SK-N-SH (cell line): ENCODE data around the gene ZNF335. TPM values are rescaled to one million over a fixed set of nuclear protein-coding genes. Genes with fewer than 3 reads are reported as not detected.
"Not testable (repeated sequence)": the region's sequence is repeated elsewhere in the genome, so short reads cannot be mapped to it uniquely, and the experiment has no call there.

Source experiments
- CTCF ChIA-PET: fragments of 300-600, 350-600 bp; formaldehyde crosslinking; extraction: SDS; loops from one replicate; lab custom pipeline; 2021; lab: Yijun Ruan, JAX
- POLR2A ChIA-PET: fragments of 350-600 bp; sonication (Branson Sonifier 250); formaldehyde crosslinking; extraction: SDS; loops from one replicate; lab custom pipeline; 2020; ENCODE audit warnings: antibody characterized with exemption, inconsistent platforms; lab: Yijun Ruan, JAX
- DNase-seq: peaks from one replicate; pipeline ENCODE4 v3.0.0; 2012
- H2AFZ ChIP-seq: fragments of 200-600 bp; sonication (generic); 2 replicates; pipeline ENCODE4 v1.8.1; 2016; ENCODE audit warnings: antibody characterized with exemption, mild to moderate bottlenecking, low read depth
- H3F3A ChIP-seq: fragments of 200-600 bp; sonication (generic); replicated peaks from 2 replicates; pipeline ENCODE3; 2016; ENCODE audit warnings: antibody characterized with exemption, mild to moderate bottlenecking; ENCODE audit not compliant: insufficient read depth
- H3K27ac ChIP-seq, 2 experiments: fragments of 200-500 bp in 1 of 2; fragments of 200-600 bp in 1 of 2; sonication (Bioruptor generic) in 1 of 2; sonication (generic), shearing (Covaris generic) in 1 of 2; 2 replicates each; pipeline versions ENCODE4 v1.5.1 to v1.6.1; 2014 to 2016; ENCODE audit warnings: low read depth in 2 of 2, inconsistent platforms in 1 of 2, low read length in 1 of 2, mild to moderate bottlenecking in 1 of 2, mixed read lengths in 1 of 2
- H3K27me3 ChIP-seq: fragments of 200-600 bp; sonication (generic), shearing (Covaris generic); 2 replicates; pipeline ENCODE4 v1.6.1; 2016; ENCODE audit warnings: mixed run types; ENCODE audit not compliant: insufficient read depth
- H3K36me3 ChIP-seq, 2 experiments: fragments of 200-500 bp in 1 of 2; fragments of 200-600 bp in 1 of 2; sonication (Bioruptor generic) in 1 of 2; sonication (generic) in 1 of 2; replicated peaks in 1 of 2; 2 replicates each; pipeline versions ENCODE3 to v1.5.1; 2014 to 2016; ENCODE audit warnings: low read length in 1 of 2, mild to moderate bottlenecking in 1 of 2; ENCODE audit not compliant: insufficient read depth in 2 of 2, control insufficient read depth in 1 of 2
- H3K4me1 ChIP-seq, 2 experiments: fragments of 200-500 bp in 1 of 2; fragments of 200-600 bp in 1 of 2; sonication (Bioruptor generic) in 1 of 2; sonication (generic), shearing (Covaris generic) in 1 of 2; 2 replicates each; pipeline versions ENCODE4 v1.5.1 to v1.6.1; 2014 to 2016; ENCODE audit warnings: low read depth in 1 of 2, low read length in 1 of 2, mixed run types in 1 of 2; ENCODE audit not compliant: insufficient read depth in 2 of 2, control insufficient read depth in 1 of 2
- H3K4me2 ChIP-seq: fragments of 200-600 bp; sonication (generic), shearing (Covaris generic); 2 replicates; pipeline ENCODE4 v1.6.1; 2017; ENCODE audit warnings: mixed run types
- H3K4me3 ChIP-seq, 2 experiments: fragments of 200-500 bp in 1 of 2; fragments of 200-600 bp in 1 of 2; sonication (Bioruptor generic) in 1 of 2; sonication (generic), shearing (Covaris generic) in 1 of 2; 2 replicates each; pipeline versions ENCODE4 v1.5.1 to v1.8.1; 2014 to 2016; ENCODE audit warnings: low read depth in 2 of 2, inconsistent platforms in 1 of 2, low read length in 1 of 2, mild to moderate bottlenecking in 1 of 2, mixed read lengths in 1 of 2, moderate library complexity in 1 of 2
- H3K79me2 ChIP-seq: fragments of 200-600 bp; sonication (generic); 2 replicates; pipeline ENCODE4 v1.8.1; 2017; ENCODE audit warnings: mild to moderate bottlenecking; ENCODE audit not compliant: insufficient read depth
- H3K9ac ChIP-seq: fragments of 200-600 bp; sonication (generic); 2 replicates; pipeline ENCODE4 v1.6.1; 2017; ENCODE audit warnings: mixed run types
- H3K9me2 ChIP-seq: fragments of 200-600 bp; sonication (generic); 2 replicates; pipeline ENCODE4 v1.6.1; 2017; ENCODE audit warnings: mixed run types
- H3K9me3 ChIP-seq: fragments of 200-600 bp; sonication (generic); 2 replicates; pipeline ENCODE4 v1.6.1; 2017; ENCODE audit warnings: mixed run types, mild to moderate bottlenecking, moderate library complexity
- H4K20me1 ChIP-seq: fragments of 200-600 bp; sonication (generic); 2 replicates; pipeline ENCODE4 v1.6.1; 2017; ENCODE audit warnings: mild to moderate bottlenecking, mixed run types; ENCODE audit not compliant: insufficient read depth
- CTCF ChIP-seq: fragments of 200-600 bp; sonication (generic); IDR thresholded peaks from 2 replicates; pipeline ENCODE4 v1.6.1; 2017; ENCODE audit warnings: antibody characterized with exemption, mild to moderate bottlenecking, moderate library complexity
- EP300 ChIP-seq, 2 experiments: IDR thresholded peaks; 2 replicates each; pipeline versions ENCODE4 v1.4.0 to v1.6.1; 2012; ENCODE audit warnings: borderline replicate concordance in 1 of 2, low read depth in 1 of 2, low read length in 1 of 2
- EZH2phosphoT487 ChIP-seq: fragments of 200-600 bp; sonication (generic); IDR thresholded peaks from 2 replicates; pipeline ENCODE4 v1.6.1; 2017; ENCODE audit warnings: low read depth, mixed run types, mild to moderate bottlenecking, antibody characterized with exemption, moderate library complexity, borderline replicate concordance
- FOXJ3 ChIP-seq: sonication (generic); formaldehyde crosslinking; IDR thresholded peaks from 2 replicates; pipeline ENCODE4 v1.5.1; 2020; ENCODE audit warnings: mild to moderate bottlenecking, missing genetic modification reagents
- IRF3 ChIP-seq: fragments of 150-350 bp; IDR thresholded peaks from 2 replicates; pipeline ENCODE4 v1.6.1; 2016; ENCODE audit warnings: mild to moderate bottlenecking, low read depth, low read length
- MEF2A ChIP-seq: IDR thresholded peaks from 2 replicates; pipeline ENCODE4 v1.4.0; 2012; ENCODE audit warnings: low read depth, borderline replicate concordance
- MXI1 ChIP-seq: IDR thresholded peaks from 2 replicates; pipeline ENCODE4 v1.6.1; 2012; ENCODE audit warnings: mild to moderate bottlenecking, low read depth, low read length, improper control_type of control experiment
- NRF1 ChIP-seq: IDR thresholded peaks from 2 replicates; pipeline ENCODE4 v1.6.1; 2012; ENCODE audit warnings: low read depth, mild to moderate bottlenecking, low read length
- POLR2AphosphoS5 ChIP-seq: IDR thresholded peaks from 2 replicates; pipeline ENCODE4 v1.6.1; 2012; ENCODE audit warnings: low read depth, low read length
- SMC3 ChIP-seq: IDR thresholded peaks from 2 replicates; pipeline ENCODE4 v1.6.1; 2012; ENCODE audit warnings: low read depth, low read length, improper control_type of control experiment
- TAF1 ChIP-seq: IDR thresholded peaks from 2 replicates; pipeline ENCODE4 v1.6.1; 2012; ENCODE audit warnings: low read depth, mild to moderate bottlenecking, low read length, moderate library complexity, borderline replicate concordance
- YY1 ChIP-seq: IDR thresholded peaks from 2 replicates; pipeline ENCODE4 v1.4.0; 2012; ENCODE audit warnings: low read depth, mild to moderate bottlenecking
- ZBTB33 ChIP-seq: IDR thresholded peaks from 2 replicates; pipeline ENCODE4 v1.4.0; 2012; ENCODE audit warnings: low read depth, borderline replicate concordance
- WGBS: methylation state at CpG from one replicate; pipeline ENCODE4 v1.1.6; 2017; ENCODE audit warnings: low lambda C conversion rate; 5-methylcytosine and 5-hydroxymethylcytosine counted together
- polyA plus RNA-seq, 3 experiments: library from polyadenylated mRNA; depleted of rRNA; stranded (reverse); fragments of >200 nt; gene quantifications; 2 replicates each; pipeline ENCODE4 v1.2.3, GENCODE V29; 2012

ZNF335 gene
- polyA plus RNA-seq, 1 of the 3 experiments (the other 2 are of a cell fraction), result 11.7 TPM

- TF ChIP-seq EP300 (IDR thresholded peaks at IDR 0.05; ENCODE audit: borderline replicate concordance in 1 of 2, low read depth in 1 of 2, low read length in 1 of 2) (no peak), IRF3 (no peak), CTCF (peak; percentile 37), SMC3 (peak; percentile 33; the same call in 1 of the 2 replicates)
Observed at GRCh38 chr20:45933266-45934045, 38.5 kb downstream of the ZNF335 start (continued).

- peaks cover 48% of the 10 kb centered on the region for H3K79me2 ChIP-seq
- POLR2A ChIA-PET, result interaction anchor here (3.2 kb wide), 1 partner anchor 12 kb away, joined by 19 read pairs; no protein-coding TSS in a partner anchor
- H3K4me2 ChIP-seq, H3K9me2 ChIP-seq, DNase-seq, H2AFZ ChIP-seq, H3K9me3 ChIP-seq, CTCF ChIA-PET, H3K9ac ChIP-seq, H3K27ac ChIP-seq, H3K4me3 ChIP-seq, H3K27me3 ChIP-seq: not testable (repeated sequence)
- peaks cover 16% of the 10 kb centered on the region for H3F3A ChIP-seq
- peaks cover 10 to 11% of the 10 kb centered on the region in 2 experiments; a peak in 3 of 4 replicates for H3K4me1 ChIP-seq
- H3K36me3 ChIP-seq, result peaks cover 0 to 11% of the 10 kb centered on the region in 2 experiments
- whole genome bisulfite sequencing, result 96% methylated on average over 17 of the region's 17 CpGs
- peaks cover 12% of the 10 kb centered on the region; the same call in 1 of the 2 replicates for H4K20me1 ChIP-seq
Observed at GRCh38 chr20:45931680-45932079, 40.3 kb downstream of the ZNF335 start.

GRCh38 chr20:45927071-45927878, 44.7 kb downstream of the ZNF335 start:
- Histone ChIP-seq H3K36me3 (peaks cover 0 to 6% of the 10 kb centered on the region in 2 experiments), H3K27ac (no peak overlapping the region), H2AFZ (no peak overlapping the region), H3K4me3 (no peak overlapping the region), H3K4me1 (no peaks in the 10 kb centered on the region), H3F3A (peaks cover 9% of the 10 kb centered on the region), H3K79me2 (peaks cover 10% of the 10 kb centered on the region), H3K27me3 (no peaks in the 10 kb centered on the region), H3K9ac (no peak overlapping the region), H3K4me2 (no peak overlapping the region), H4K20me1 (no peaks in the 10 kb centered on the region), H3K9me2 (no peaks in the 10 kb centered on the region), H3K9me3 (no peaks in the 10 kb centered on the region)
- ChIA-PET POLR2A (no interaction called here), CTCF (interaction anchor here (1.0 to 1.7 kb wide), 5 partner anchors 8 to 60 kb away, joined by 3 to 7 read pairs (median 5); no protein-coding TSS in a partner anchor)
- no peak for DNase-seq
- WGBS, result 77% methylated on average over 14 of the region's 14 CpGs
- no peak for TF ChIP-seq EZH2phosphoT487
- TF ChIP-seq ZBTB33, result no peak
- no peak for TF ChIP-seq TAF1
- TF ChIP-seq FOXJ3, result no peak
- no peak for TF ChIP-seq CTCF
- TF ChIP-seq MEF2A, result no peak
- TF ChIP-seq YY1, result no peak
- no peak for TF ChIP-seq MXI1
- TF ChIP-seq SMC3, result no peak
- TF ChIP-seq POLR2AphosphoS5, result no peak
- no peak for TF ChIP-seq NRF1
